K562 (cell line): ENCODE data around the gene CSNK1D. TPM values are rescaled to one million over a fixed set of nuclear protein-coding genes. Genes with fewer than 3 reads are reported as not detected.

Experiments
- ATAC-seq: fragments of 200-7000 bp; cut with Tn5 transposase; 3 replicates; pipeline ENCODE4 v1.9.1; 2020; ENCODE audit warnings: moderate library complexity
- BruUV-seq: library from RNA; stranded (reverse); fragments of 400-500 nt; replicated peaks from 2 replicates; lab custom pipeline; 2021; lab: Mats Ljungman, UMichigan
- CTCF ChIA-PET: fragments of 300-600 bp; formaldehyde crosslinking; extraction: SDS; loops from one replicate; lab custom pipeline; 2021; ENCODE audit warnings: low intra/inter-chr PET ratio; lab: Yijun Ruan, JAX
- POLR2A ChIA-PET: fragments of 300-600, 350-650 bp; sonication (Branson Sonifier 250); formaldehyde crosslinking; extraction: SDS; loops from one replicate; lab custom pipeline; 2021; ENCODE audit warnings: antibody characterized with exemption, inconsistent platforms; lab: Yijun Ruan, JAX
- DNase-seq, 4 experiments: peaks; one replicate each; pipeline versions ENCODE4 v3.0.0 to v3.0.0-alpha.2; 2011 to 2018; ENCODE audit warnings: low spot score in 3 of 4, mixed read lengths in 3 of 4; ENCODE audit errors: extremely low read depth in 1 of 4
- FAIRE-seq: peaks from 2 replicates; lab custom pipeline; 2011; peaks lifted over from hg19 to GRCh38; lab: Jason Lieb, UNC
- H2AFZ ChIP-seq: 2 replicates; pipeline ENCODE4 v1.6.0; 2011; ENCODE audit warnings: low read depth, low read length, control low read depth, inconsistent platforms
- H3K27ac ChIP-seq: fragments of 200-600 bp; 3 replicates; pipeline ENCODE4 v1.8.0; 2011; ENCODE audit warnings: low read depth, mild to moderate bottlenecking, control low read depth, inconsistent platforms, low read length, moderate library complexity, mixed read lengths; ENCODE audit errors: extremely low read depth
- H3K27me3 ChIP-seq, 2 experiments: fragments of 300-600 bp in 1 of 2; 2 replicates in 1 of 2; 3 replicates in 1 of 2; pipeline versions ENCODE4 v1.6.0 to v1.8.0; 2011; ENCODE audit warnings: inconsistent platforms in 2 of 2, low read length in 2 of 2, mild to moderate bottlenecking in 1 of 2, mixed read lengths in 1 of 2, moderate library complexity in 1 of 2; ENCODE audit not compliant: control insufficient read depth in 2 of 2, insufficient read depth in 2 of 2
- H3K36me3 ChIP-seq: fragments of 300-600 bp; 3 replicates; pipeline ENCODE4 v1.8.0; 2011; ENCODE audit warnings: mild to moderate bottlenecking, low read length, inconsistent platforms; ENCODE audit not compliant: control insufficient read depth, insufficient read depth
- H3K4me1 ChIP-seq, 2 experiments: fragments of 200-600 bp in 1 of 2; replicated peaks in 1 of 2; 2 replicates in 1 of 2; 3 replicates in 1 of 2; pipeline versions ENCODE4 v1.5.1 to v1.8.0; 2011; ENCODE audit warnings: inconsistent platforms in 2 of 2, low read length in 2 of 2, mild to moderate bottlenecking in 1 of 2, mixed read lengths in 1 of 2, moderate library complexity in 1 of 2; ENCODE audit not compliant: control insufficient read depth in 2 of 2, insufficient read depth in 2 of 2
- H3K4me2 ChIP-seq: 2 replicates; pipeline ENCODE4 v1.6.1; 2011; ENCODE audit warnings: low read length, control low read depth, inconsistent platforms, mixed read lengths; ENCODE audit not compliant: insufficient read depth
- H3K4me3 ChIP-seq: fragments of 200-600 bp; sonication (generic), shearing (Covaris generic); 2 replicates; pipeline ENCODE4 v1.5.1; 2016; ENCODE audit warnings: control low read depth, inconsistent platforms
- H3K79me2 ChIP-seq: fragments of 200-600 bp; 3 replicates; pipeline ENCODE4 v1.8.0; 2011; ENCODE audit warnings: low read length, inconsistent platforms; ENCODE audit not compliant: control insufficient read depth, insufficient read depth
- H3K9ac ChIP-seq, 2 experiments: 2 replicates each; pipeline versions ENCODE4 v1.6.0 to v1.6.1; 2011; ENCODE audit warnings: low read depth in 2 of 2, low read length in 2 of 2, control low read depth in 1 of 2, inconsistent platforms in 1 of 2, mild to moderate bottlenecking in 1 of 2, mixed read lengths in 1 of 2; ENCODE audit not compliant: insufficient read depth in 1 of 2
- H3K9me1 ChIP-seq: one replicate; pipeline ENCODE4 v1.6.0; 2011; ENCODE audit warnings: inconsistent platforms, mild to moderate bottlenecking, low read length, moderate library complexity; ENCODE audit not compliant: control insufficient read depth, insufficient read depth
- H3K9me3 ChIP-seq: replicated peaks from 2 replicates; pipeline ENCODE4 v1.5.1; 2011; ENCODE audit warnings: low read depth, low read length, inconsistent platforms; ENCODE audit not compliant: control insufficient read depth, insufficient read depth
- H4K20me1 ChIP-seq: replicated peaks from 2 replicates; pipeline ENCODE4 v1.6.1; 2011; ENCODE audit warnings: low read length, inconsistent platforms, mixed read lengths; ENCODE audit not compliant: control insufficient read depth, insufficient read depth
- ATF7 ChIP-seq: fragments of 450-650 bp; IDR thresholded peaks from 2 replicates; pipeline ENCODE4 v1.7.1; 2014; ENCODE audit warnings: mild to moderate bottlenecking, moderate library complexity
- BACH1 ChIP-seq: fragments of 200-800 bp; sonication (Bioruptor generic); IDR thresholded peaks from 2 replicates; pipeline ENCODE4 v1.6.1; 2016; ENCODE audit warnings: missing genetic modification characterization, missing compliant biosample characterization
- CTCFL ChIP-seq: IDR thresholded peaks from 2 replicates; pipeline ENCODE4 v1.6.1; 2011; ENCODE audit warnings: borderline replicate concordance, low read depth, mild to moderate bottlenecking, moderate library complexity, low read length; ENCODE audit not compliant: insufficient read depth, poor library complexity, severe bottlenecking
- GTF2F1 ChIP-seq: IDR thresholded peaks from 2 replicates; pipeline ENCODE4 v1.6.1; 2011; ENCODE audit warnings: low read depth, low read length, improper control_type of control experiment
- JUN ChIP-seq, 2 experiments: sonication (generic) in 1 of 2; formaldehyde crosslinking in 1 of 2; IDR thresholded peaks; 2 replicates each; pipeline versions ENCODE4 v1.6.1 to v1.8.0; 2012 to 2022; ENCODE audit warnings: borderline replicate concordance in 2 of 2, mild to moderate bottlenecking in 2 of 2, improper control_type of control experiment in 1 of 2, low read depth in 1 of 2, low read length in 1 of 2, missing genetic modification reagents in 1 of 2
- MBD2 ChIP-seq: sonication (generic); IDR thresholded peaks from 2 replicates; pipeline ENCODE4 v1.6.1; 2016; ENCODE audit warnings: low read depth, borderline replicate concordance
- PTBP1 ChIP-seq: fragments of 200-400 bp; formaldehyde crosslinking; IDR thresholded peaks from 2 replicates; pipeline ENCODE4 v1.6.1; 2017; ENCODE audit warnings: low read depth, low read length
- SNRNP70 ChIP-seq: fragments of 200-400 bp; formaldehyde crosslinking; optimal IDR thresholded peaks from 2 replicates; pipeline ENCODE3; 2017; ENCODE audit warnings: low read depth, low read length
- SRSF7 ChIP-seq: fragments of 200-400 bp; formaldehyde crosslinking; optimal IDR thresholded peaks from 2 replicates; pipeline ENCODE3; 2017; ENCODE audit warnings: mild to moderate bottlenecking, low read depth, low read length
- TAF1 ChIP-seq: IDR thresholded peaks from 2 replicates; pipeline ENCODE4 v1.6.1; 2011; ENCODE audit warnings: mild to moderate bottlenecking, low read length, moderate library complexity; ENCODE audit not compliant: insufficient read depth, control insufficient read depth, severe bottlenecking; ENCODE audit errors: extremely low read depth
- ZC3H8 ChIP-seq: fragments of 450-650 bp; IDR thresholded peaks from 2 replicates; pipeline ENCODE4 v1.6.1; 2017
- ZNF143 ChIP-seq: sonication (generic); formaldehyde crosslinking; IDR thresholded peaks from 2 replicates; pipeline ENCODE4 v1.9.0; 2022; ENCODE audit warnings: mild to moderate bottlenecking, missing genetic modification reagents
- ZNF75A ChIP-seq: fragments of 450-650 bp; formaldehyde crosslinking; IDR thresholded peaks from 2 replicates; pipeline ENCODE4 v1.4.0; 2020; ENCODE audit warnings: mild to moderate bottlenecking
- WGBS: fragments of 100-300 bp; shearing (Covaris generic); methylation state at CpG from one replicate; pipeline ENCODE4 v1.1.6; 2016; ENCODE audit warnings: low coverage, mixed read lengths; ENCODE audit not compliant: insufficient coverage; ENCODE audit errors: missing lambda C conversion rate; 5-methylcytosine and 5-hydroxymethylcytosine counted together
- in situ Hi-C: fragments of 300-500 bp; cut with MboI; formaldehyde crosslinking; loops from 4 replicates; pipeline ENCODE4 v1.15.0; 2018; ENCODE audit warnings: inconsistent platforms, mixed read lengths
- intact Hi-C: fragments of 100-400 bp; cut with micrococcal nuclease; formaldehyde crosslinking; loops from 2 replicates; pipeline ENCODE4 v1.14.2; 2022
- polyA plus RNA-seq, 8 experiments: library from polyadenylated mRNA; depleted of rRNA in 4 of 8; stranded (reverse) in 5 of 8; unstranded in 3 of 8; fragments of >200 nt; fragmentation: Nextera tagmentation in 2 of 8; fragmentation: Illumina TruSeq in 1 of 8; extraction: Ambion mirVana in 2 of 8; extraction: Trizol in 1 of 8; gene quantifications; 2 replicates each; pipeline versions ENCODE4 v1.2.1 to v1.2.3, GENCODE V29; 2011 to 2014; ENCODE audit warnings: inconsistent platforms in 1 of 8, missing spikeins in 1 of 8
- total RNA-seq, 7 experiments: library from RNA; depleted of rRNA in 6 of 7; stranded (reverse); fragments of >200 nt in 6 of 7; fragmentation: Illumina TruSeq in 2 of 7; extraction: Trizol in 2 of 7; gene quantifications; 2 replicates each; pipeline versions ENCODE4 v1.2.1 to v1.2.3, GENCODE V29; 2011 to 2021; ENCODE audit warnings: low replicate concordance in 1 of 7
- TF ChIP-seq, protein P1 (sequence below), 2 experiments: fragments of 450-650 bp; conservative IDR thresholded peaks; 2 replicates each; pipeline ENCODE4 v1.6.1; 2017; ENCODE audit warnings: mild to moderate bottlenecking in 2 of 2, moderate library complexity in 2 of 2
- TF ChIP-seq, protein P2 (sequence below): fragments of 450-650 bp; IDR thresholded peaks from 2 replicates; pipeline ENCODE4 v1.7.0; 2016; ENCODE audit warnings: borderline replicate concordance

The CSNK1D gene
- total and polyA plus RNA-seq, 9 of the 15 experiments (the other 6 are each of a cell fraction or from before 2014, with no cell fraction given): 6.5 to 133 (median 41.3) TPM

GRCh38 chr17:82231312-82231561 is 42.3 kb downstream of the CSNK1D start (continued):
- peak; percentile 3; the same call in 1 of the 2 replicates for TF ChIP-seq MBD2
- TF ChIP-seq, protein P1, sequence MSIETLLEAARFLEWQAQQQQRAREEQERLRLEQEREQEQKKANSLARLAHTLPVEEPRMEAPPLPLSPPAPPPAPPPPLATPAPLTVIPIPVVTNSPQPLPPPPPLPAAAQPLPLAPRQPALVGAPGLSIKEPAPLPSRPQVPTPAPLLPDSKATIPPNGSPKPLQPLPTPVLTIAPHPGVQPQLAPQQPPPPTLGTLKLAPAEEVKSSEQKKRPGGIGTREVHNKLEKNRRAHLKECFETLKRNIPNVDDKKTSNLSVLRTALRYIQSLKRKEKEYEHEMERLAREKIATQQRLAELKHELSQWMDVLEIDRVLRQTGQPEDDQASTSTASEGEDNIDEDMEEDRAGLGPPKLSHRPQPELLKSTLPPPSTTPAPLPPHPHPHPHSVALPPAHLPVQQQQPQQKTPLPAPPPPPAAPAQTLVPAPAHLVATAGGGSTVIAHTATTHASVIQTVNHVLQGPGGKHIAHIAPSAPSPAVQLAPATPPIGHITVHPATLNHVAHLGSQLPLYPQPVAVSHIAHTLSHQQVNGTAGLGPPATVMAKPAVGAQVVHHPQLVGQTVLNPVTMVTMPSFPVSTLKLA (conservative IDR thresholded peaks at IDR 0.05): 0 out of 4 replicates have a peak, but pooled peaks of 1 of the 2 experiments have one; percentile 0
- TF ChIP-seq, all 486 proteins: peak for 19

DNA sequence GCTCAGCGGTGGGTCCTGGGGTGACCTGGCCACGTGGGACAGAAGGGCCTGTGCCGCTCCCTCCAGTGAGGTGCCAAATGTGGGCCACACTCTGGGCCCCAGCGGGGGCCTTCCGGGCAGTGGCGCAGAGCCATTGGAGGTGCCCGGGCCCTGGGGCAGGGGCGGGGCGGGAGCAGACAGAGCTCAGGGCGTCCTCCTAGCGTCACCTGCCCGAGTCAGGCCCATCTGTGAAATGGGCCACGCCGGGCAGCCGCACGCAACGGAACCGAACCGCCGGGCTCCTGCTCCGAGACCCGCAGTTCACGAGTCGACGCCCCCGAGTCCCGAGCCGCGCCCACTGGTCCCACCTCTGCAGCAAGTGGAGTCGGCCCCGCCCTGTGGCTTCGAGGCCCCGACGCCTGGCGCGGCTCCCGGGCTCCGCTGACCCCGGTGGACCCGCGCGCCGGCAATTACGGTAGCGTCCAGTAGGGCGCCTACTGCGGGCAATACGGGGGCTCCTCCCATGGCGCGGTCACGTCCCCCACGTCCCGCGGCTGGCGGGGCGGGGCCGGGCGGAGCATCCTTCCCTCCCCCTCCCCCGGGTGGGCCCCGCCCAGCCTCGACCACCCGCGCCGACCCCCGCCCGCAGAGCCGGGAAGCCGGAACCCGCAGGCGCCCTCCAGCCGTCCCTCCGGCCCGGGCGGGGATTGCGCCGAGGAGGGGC is 42.7 kb downstream of the CSNK1D start:
- H4K20me1 ChIP-seq: no peaks in the 10 kb centered on the region
- peak; percentile 78 for FAIRE-seq
- H3K36me3 ChIP-seq: no peaks in the 10 kb centered on the region
- peak overlapping the region; percentile 40 for H3K4me3 ChIP-seq
- ChIA-PET CTCF (no interaction called here), POLR2A (interaction anchor here (0.7 to 1.6 kb wide), 8 partner anchors 9 to 726 kb away, joined by 3 to 8 read pairs (median 3); partner anchors contain the start of gene CD7)
- peak; percentile 93 for ATAC-seq
- H2AFZ ChIP-seq: peak overlapping the region; percentile 87
- H3K4me1 ChIP-seq: peaks cover 29 to 92% of the 10 kb centered on the region in 2 experiments
- no peaks in the 10 kb centered on the region for H3K9me3 ChIP-seq
- 25% methylated on average over 33 of the region's 76 CpGs for WGBS
- BruUV-seq: no TSS peak
- no peaks in the 10 kb centered on the region for H3K9me1 ChIP-seq
- peak overlapping the region; percentile 74 to 85 for H3K9ac ChIP-seq
- peak overlapping the region; percentile 72 for H3K4me2 ChIP-seq
- no peaks in the 10 kb centered on the region; the same call in 2 of the 3 replicates for H3K79me2 ChIP-seq
- no peaks in the 10 kb centered on the region for H3K27me3 ChIP-seq
- in situ Hi-C loops: no loop called here
- peak; percentile 92 to 94 (median 92) for DNase-seq
- intact Hi-C loops: no loop called here
- peak overlapping the region; percentile 80 for H3K27ac ChIP-seq
- TF ChIP-seq SRSF7 (no peak), TAF1 (no peak), CTCFL (no peak), ZC3H8 (no peak), JUN (IDR thresholded peaks at IDR 0.05; ENCODE audit: borderline replicate concordance, low read depth, low read length) (0 out of 2 replicates have a peak, but pooled peaks have one; percentile 9), JUN (CRISPR knock-in tag; IDR thresholded peaks at IDR 0.05; ENCODE audit: borderline replicate concordance) (no peak), SNRNP70 (no peak), ZNF75A (CRISPR knock-in tag) (no peak), BACH1 (tag) (no peak), ZNF143 (no peak), PTBP1 (no peak), GTF2F1 (no peak), ATF7 (peak; percentile 60)
- TF ChIP-seq, protein P2, sequence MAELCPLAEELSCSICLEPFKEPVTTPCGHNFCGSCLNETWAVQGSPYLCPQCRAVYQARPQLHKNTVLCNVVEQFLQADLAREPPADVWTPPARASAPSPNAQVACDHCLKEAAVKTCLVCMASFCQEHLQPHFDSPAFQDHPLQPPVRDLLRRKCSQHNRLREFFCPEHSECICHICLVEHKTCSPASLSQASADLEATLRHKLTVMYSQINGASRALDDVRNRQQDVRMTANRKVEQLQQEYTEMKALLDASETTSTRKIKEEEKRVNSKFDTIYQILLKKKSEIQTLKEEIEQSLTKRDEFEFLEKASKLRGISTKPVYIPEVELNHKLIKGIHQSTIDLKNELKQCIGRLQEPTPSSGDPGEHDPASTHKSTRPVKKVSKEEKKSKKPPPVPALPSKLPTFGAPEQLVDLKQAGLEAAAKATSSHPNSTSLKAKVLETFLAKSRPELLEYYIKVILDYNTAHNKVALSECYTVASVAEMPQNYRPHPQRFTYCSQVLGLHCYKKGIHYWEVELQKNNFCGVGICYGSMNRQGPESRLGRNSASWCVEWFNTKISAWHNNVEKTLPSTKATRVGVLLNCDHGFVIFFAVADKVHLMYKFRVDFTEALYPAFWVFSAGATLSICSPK: no peak
